Type B pancreatic cell (in vitro differentiated cells): ENCODE measurements around the gene RAD51B. TPM values are rescaled to one million over a fixed set of nuclear protein-coding genes. Genes with fewer than 3 reads are reported as not detected.
A peak's percentile ranks its signal among the peaks of the same experiment; 100 is the strongest.

Experiments used
- DNase-seq: peaks from one replicate; pipeline ENCODE4 v3.0.0; 2021; ENCODE audit warnings: mixed read lengths; ENCODE audit not compliant: unreplicated experiment; ENCODE audit errors: extremely low spot score
- H3K27ac Mint-ChIP-seq: 2 replicates; pipeline ENCODE4 v1.8.0; 2021; ENCODE audit warnings: mild to moderate bottlenecking, mixed read lengths
- H3K27me3 Mint-ChIP-seq: 2 replicates; pipeline ENCODE4 v1.8.0; 2021; ENCODE audit warnings: mixed read lengths
- H3K36me3 Mint-ChIP-seq: 2 replicates; pipeline ENCODE4 v1.8.0; 2021; ENCODE audit warnings: mixed read lengths
- H3K4me1 Mint-ChIP-seq: one replicate; pipeline ENCODE4 v1.8.0; 2021; ENCODE audit warnings: mixed read lengths; ENCODE audit not compliant: unreplicated experiment
- H3K4me3 Mint-ChIP-seq: 2 replicates; pipeline ENCODE4 v1.8.0; 2021; ENCODE audit warnings: mild to moderate bottlenecking, mixed read lengths
- H3K9me3 Mint-ChIP-seq: 2 replicates; pipeline ENCODE4 v1.8.0; 2021; ENCODE audit warnings: mixed read lengths
- CTCF ChIP-seq: fragments of 200-600 bp; sonication (generic); conservative IDR thresholded peaks from 2 replicates; pipeline ENCODE4 v1.5.0; 2021; ENCODE audit warnings: antibody characterized with exemption, mild to moderate bottlenecking
- total RNA-seq: library from RNA; stranded (reverse); gene quantifications from 2 replicates; pipeline ENCODE4 v1.2.1, GENCODE V29; 2021; ENCODE audit warnings: low replicate concordance

RAD51B gene
- total RNA-seq, 1 donor from 2014 or later: 27.3 TPM

DNA sequence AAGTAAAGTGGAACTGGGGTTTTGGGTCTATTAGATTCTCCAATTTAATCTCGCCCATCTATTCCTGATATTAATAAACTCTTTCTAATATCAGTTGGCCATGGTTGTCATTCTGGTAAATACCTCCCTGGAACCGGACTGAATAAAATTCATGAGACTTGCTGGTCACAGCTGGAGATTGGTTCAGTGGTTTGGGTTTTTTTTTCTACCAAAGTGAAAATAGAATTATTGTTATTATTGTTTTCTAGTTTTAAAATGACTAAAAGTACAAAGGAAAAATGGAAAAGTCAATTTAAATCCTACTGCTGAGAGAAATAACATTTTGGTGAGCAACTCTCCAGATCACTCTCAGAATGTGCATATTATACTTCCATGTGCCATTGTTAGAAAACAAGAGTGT, 535.8 kb downstream of the RAD51B start:
- Mint-ChIP-seq H3K4me1 (peaks cover 50% of the 10 kb centered on the region), H3K36me3 (peaks cover 29% of the 10 kb centered on the region), H3K27me3 (no peaks in the 10 kb centered on the region), H3K4me3 (no peak overlapping the region), H3K27ac (no peak overlapping the region), H3K9me3 (peaks cover 26% of the 10 kb centered on the region)
- DNase-seq: no peak
- no peak for TF ChIP-seq CTCF

DNA sequence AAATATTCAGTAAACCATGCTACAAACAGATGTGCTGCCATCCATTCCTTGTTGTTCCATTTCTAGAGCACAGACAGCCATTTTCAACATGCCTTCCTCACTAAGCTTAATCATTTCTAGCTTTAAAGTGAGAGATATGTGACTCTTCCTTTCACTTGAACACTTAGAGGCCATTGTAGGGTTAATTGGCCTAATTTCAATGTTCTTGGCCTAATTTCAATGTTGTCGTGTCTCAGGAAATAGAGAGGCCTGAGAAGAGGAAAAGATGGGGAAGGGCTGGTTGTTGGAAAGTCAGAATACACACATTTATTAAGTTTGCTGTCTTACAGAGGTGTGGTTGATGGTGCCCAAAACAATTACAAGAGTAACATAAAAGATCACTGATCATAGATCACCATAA, 538.2 kb downstream of the RAD51B start:
- no peak for TF ChIP-seq CTCF
- H3K27ac Mint-ChIP-seq: peak overlapping the region; percentile 49
- DNase-seq: no peak
- no peaks in the 10 kb centered on the region for H3K27me3 Mint-ChIP-seq
- H3K9me3 Mint-ChIP-seq: peaks cover 15% of the 10 kb centered on the region
- H3K4me1 Mint-ChIP-seq: peaks cover 39% of the 10 kb centered on the region
- no peak overlapping the region for H3K4me3 Mint-ChIP-seq
- H3K36me3 Mint-ChIP-seq: peaks cover 24% of the 10 kb centered on the region

- no peak overlapping the region for H3K4me3 Mint-ChIP-seq
These were observed 538.9 kb downstream of the RAD51B start for GRCh38 chr14:68358500-68358899.

GRCh38 chr14:68359022-68359836, 539.6 kb downstream of the RAD51B start:
- peaks cover 15% of the 10 kb centered on the region for H3K9me3 Mint-ChIP-seq

More at GRCh38 chr14:68358500-68358899, 538.9 kb downstream of the RAD51B start:
- Mint-ChIP-seq H3K36me3 (peaks cover 24% of the 10 kb centered on the region), H3K4me1 (peaks cover 36% of the 10 kb centered on the region), H3K27me3 (no peaks in the 10 kb centered on the region), H3K9me3 (peaks cover 15% of the 10 kb centered on the region), H3K27ac (peak overlapping the region; percentile 49)
- DNase-seq: no peak
- no peak for TF ChIP-seq CTCF

DNA sequence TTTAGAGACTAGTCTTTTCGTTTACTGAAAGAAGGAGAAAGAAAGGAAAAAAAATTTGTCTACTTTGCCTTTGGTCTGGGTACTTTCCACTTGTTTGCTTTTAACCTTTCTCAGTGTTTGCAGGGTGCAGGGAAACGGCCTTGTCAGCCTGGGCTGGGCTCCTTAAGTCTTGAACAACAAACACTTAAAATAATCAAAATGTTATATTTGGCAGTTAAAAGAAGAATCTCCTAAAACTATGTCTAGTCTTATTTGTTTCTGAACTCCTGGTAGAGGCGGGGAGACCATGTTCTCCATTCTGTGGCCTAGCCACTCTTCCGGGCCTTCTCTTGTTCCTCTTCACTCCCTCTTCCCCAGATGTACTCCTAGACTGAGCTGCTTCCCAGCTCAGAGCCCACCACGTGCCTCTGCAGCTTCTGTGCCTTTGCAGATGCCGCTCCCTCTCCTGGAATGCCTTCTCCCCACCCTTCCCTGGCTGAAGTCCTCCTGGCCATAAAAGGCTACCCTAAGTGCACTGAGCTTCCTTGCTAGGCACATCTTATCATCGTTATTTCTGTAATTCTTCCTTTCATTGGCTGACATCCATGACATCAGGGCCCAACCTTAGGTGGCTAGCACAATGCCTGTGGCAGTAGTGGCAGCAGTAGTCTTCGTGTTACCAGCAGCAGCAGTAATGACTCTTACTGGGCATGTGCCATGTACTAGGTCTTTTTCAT, 540.4 kb downstream of the RAD51B start:
- H3K4me3 Mint-ChIP-seq: peak overlapping the region; percentile 60
- H3K9me3 Mint-ChIP-seq: peaks cover 15% of the 10 kb centered on the region
- peaks cover 48% of the 10 kb centered on the region for H3K4me1 Mint-ChIP-seq
- H3K36me3 Mint-ChIP-seq: peaks cover 24% of the 10 kb centered on the region
- H3K27ac Mint-ChIP-seq: peak overlapping the region; percentile 92
- DNase-seq: no peak
- TF ChIP-seq CTCF: no peak
- no peaks in the 10 kb centered on the region for H3K27me3 Mint-ChIP-seq

More at GRCh38 chr14:68359022-68359836, 539.6 kb downstream of the RAD51B start:
- Mint-ChIP-seq H3K4me3 (no peak overlapping the region), H3K4me1 (peaks cover 40% of the 10 kb centered on the region), H3K36me3 (peaks cover 24% of the 10 kb centered on the region), H3K27me3 (no peaks in the 10 kb centered on the region), H3K27ac (peak overlapping the region; percentile 92)
- DNase-seq: no peak
- TF ChIP-seq CTCF: no peak
